ENCODE results near the gene CREBZF. TPM values are rescaled to one million over a fixed set of nuclear protein-coding genes. Genes with fewer than 3 reads are reported as not detected.

CREBZF gene
- total and polyA plus RNA-seq, 9 of the 15 experiments (the other 6 are each of a cell fraction or from before 2014, with no cell fraction given) = 7.2 to 70.2 (median 40.5) TPM

DNA sequence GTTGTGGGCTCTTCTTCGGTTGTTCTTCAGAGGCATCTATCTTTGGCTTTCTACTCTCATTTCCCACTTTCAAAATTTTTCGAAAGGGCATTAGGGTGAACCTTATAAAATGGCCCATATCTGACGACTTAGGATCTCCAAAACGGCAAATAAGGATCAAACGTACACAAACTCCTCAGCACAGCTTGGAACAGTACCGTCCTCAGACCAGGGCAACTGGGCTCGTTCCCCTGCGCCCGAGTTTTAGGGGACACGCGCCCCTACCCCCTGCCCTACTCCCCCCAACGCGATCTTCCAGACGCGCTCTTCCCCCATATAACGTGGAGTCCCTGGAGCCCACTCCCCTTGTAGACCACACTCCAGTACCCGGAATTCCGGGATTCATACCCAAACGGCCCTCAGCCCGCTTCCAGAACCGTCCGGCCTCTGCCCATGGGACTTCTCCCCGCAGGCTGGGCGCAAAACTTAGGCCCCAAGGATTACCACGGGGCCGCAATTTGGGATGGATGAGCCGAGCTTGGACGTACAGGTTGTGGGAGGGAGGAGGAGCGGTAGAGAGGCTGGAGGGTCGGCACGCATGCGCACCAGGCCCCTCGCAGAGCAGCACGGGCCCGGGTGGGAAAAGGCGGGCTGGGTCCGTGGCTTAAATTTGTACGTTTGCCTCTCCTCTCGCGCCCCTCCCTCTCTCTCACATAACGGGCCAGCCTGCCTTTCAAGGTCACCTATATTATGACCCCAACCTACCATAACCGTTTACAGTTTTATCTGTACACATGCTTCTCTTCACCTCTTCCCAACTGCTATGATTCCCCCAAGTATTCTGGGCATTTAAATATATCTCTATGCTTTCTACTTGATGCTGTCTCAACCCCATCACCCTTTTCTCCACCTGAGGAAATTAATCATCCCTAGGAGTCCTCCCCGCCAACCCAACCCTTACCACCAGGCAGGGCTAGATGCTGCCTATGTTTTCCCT lies 17.7 kb upstream of the CREBZF start (continued):
- TF ChIP-seq, protein P1, sequence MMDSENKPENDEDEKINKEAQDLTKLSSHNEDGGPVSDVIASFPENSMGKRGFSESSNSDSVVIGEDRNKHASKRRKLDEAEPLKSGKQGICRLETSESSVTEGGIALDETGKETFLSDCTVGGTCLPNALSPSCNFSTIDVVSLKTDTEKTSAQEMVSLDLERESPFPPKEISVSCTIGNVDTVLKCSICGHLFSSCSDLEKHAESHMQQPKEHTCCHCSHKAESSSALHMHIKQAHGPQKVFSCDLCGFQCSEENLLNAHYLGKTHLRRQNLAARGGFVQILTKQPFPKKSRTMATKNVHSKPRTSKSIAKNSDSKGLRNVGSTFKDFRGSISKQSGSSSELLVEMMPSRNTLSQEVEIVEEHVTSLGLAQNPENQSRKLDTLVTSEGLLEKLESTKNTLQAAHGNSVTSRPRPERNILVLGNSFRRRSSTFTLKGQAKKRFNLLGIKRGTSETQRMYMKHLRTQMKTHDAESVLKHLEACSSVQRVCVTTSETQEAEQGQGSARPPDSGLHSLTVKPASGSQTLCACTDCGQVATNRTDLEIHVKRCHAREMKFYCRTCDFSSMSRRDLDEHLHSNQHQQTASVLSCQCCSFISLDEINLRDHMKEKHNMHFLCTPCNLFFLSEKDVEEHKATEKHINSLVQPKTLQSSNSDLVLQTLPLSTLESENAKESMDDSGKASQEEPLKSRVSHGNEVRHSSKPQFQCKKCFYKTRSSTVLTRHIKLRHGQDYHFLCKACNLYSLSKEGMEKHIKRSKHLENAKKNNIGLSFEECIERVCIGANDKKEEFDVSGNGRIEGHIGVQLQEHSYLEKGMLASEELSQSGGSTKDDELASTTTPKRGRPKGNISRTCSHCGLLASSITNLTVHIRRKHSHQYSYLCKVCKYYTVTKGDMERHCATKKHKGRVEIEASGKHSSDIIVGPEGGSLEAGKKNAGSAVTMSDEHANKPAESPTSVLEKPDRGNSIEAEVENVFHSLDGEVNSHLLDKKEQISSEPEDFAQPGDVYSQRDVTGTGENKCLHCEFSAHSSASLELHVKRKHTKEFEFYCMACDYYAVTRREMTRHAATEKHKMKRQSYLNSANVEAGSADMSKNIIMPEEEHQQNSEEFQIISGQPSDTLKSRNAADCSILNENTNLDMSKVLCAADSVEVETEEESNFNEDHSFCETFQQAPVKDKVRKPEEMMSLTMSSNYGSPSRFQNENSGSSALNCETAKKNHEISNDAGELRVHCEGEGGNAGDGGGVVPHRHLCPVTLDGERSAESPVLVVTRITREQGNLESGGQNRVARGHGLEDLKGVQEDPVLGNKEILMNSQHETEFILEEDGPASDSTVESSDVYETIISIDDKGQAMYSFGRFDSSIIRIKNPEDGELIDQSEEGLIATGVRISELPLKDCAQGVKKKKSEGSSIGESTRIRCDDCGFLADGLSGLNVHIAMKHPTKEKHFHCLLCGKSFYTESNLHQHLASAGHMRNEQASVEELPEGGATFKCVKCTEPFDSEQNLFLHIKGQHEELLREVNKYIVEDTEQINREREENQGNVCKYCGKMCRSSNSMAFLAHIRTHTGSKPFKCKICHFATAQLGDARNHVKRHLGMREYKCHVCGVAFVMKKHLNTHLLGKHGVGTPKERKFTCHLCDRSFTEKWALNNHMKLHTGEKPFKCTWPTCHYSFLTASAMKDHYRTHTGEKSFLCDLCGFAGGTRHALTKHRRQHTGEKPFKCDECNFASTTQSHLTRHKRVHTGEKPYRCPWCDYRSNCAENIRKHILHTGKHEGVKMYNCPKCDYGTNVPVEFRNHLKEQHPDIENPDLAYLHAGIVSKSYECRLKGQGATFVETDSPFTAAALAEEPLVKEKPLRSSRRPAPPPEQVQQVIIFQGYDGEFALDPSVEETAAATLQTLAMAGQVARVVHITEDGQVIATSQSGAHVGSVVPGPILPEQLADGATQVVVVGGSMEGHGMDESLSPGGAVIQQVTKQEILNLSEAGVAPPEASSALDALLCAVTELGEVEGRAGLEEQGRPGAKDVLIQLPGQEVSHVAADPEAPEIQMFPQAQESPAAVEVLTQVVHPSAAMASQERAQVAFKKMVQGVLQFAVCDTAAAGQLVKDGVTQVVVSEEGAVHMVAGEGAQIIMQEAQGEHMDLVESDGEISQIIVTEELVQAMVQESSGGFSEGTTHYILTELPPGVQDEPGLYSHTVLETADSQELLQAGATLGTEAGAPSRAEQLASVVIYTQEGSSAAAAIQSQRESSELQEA (IDR thresholded peaks at IDR 0.05; ENCODE audit: low read depth) = no peak
- peak; percentile 84 to 87 for TF ChIP-seq NRF1 (conservative IDR thresholded peaks at IDR 0.05 in 1 of 2, IDR thresholded peaks at IDR 0.05 in 1 of 2)
- TF ChIP-seq, protein P2, sequence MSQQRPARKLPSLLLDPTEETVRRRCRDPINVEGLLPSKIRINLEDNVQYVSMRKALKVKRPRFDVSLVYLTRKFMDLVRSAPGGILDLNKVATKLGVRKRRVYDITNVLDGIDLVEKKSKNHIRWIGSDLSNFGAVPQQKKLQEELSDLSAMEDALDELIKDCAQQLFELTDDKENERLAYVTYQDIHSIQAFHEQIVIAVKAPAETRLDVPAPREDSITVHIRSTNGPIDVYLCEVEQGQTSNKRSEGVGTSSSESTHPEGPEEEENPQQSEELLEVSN (IDR thresholded peaks at IDR 0.05; ENCODE audit: borderline replicate concordance in 1 of 2, extremely low read depth in 1 of 2, insufficient read depth in 1 of 2, insufficient read length in 1 of 2, low read depth in 1 of 2, low read length in 1 of 2, poor library complexity in 1 of 2, severe bottlenecking in 1 of 2) = peak in 1 of 2 experiments; percentile 24

All from K562 (cell line).